Neural progenitor cell (in vitro differentiated cells): ENCODE data around the gene NPRL2.

Experiments
- EZH2phosphoT487 ChIP-seq: fragments of 200-600 bp; sonication (generic); IDR thresholded peaks from 2 replicates; pipeline ENCODE4 v1.6.1; 2017; ENCODE audit warnings: antibody characterized with exemption
- TF ChIP-seq, protein P1 (sequence below): fragments of 200-600 bp; sonication (generic); IDR thresholded peaks from 2 replicates; pipeline ENCODE4 v1.5.1; 2017; ENCODE audit warnings: antibody characterized with exemption, mild to moderate bottlenecking

DNA sequence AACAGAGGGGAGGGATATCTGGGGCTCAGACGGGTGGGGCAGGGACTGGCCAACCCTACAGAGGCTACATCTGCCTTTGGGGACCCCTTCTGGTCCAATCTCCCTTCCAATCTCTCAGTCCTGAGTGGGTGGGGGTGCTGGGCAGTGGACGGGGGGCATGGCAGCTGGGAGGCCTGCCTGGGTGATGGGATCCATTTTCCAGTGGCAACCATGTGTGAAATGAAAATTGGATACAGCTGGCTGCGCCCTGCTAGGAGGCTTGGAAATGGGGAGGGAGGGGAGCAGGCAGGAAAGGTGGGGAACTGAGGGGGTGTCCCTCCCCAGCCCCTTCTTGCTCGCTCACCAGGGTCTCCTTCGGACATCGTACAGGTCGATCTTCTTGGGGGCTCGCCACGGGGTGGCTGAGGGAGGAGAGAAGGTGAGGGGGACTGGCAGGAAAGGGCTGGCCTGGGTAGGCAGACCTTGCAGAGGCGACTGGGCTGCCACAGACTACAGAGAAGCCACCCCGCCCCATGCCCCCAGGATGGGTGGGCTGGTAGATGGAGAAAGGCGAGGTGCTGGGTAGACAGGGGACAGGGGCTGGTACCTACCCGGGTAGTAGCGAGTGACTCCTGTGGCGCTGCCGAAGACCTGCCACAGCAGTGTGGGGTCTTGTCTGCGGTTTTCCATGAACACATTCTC is 30.0 kb upstream of the NPRL2 start:
- no peak for TF ChIP-seq EZH2phosphoT487
- TF ChIP-seq, protein P1, sequence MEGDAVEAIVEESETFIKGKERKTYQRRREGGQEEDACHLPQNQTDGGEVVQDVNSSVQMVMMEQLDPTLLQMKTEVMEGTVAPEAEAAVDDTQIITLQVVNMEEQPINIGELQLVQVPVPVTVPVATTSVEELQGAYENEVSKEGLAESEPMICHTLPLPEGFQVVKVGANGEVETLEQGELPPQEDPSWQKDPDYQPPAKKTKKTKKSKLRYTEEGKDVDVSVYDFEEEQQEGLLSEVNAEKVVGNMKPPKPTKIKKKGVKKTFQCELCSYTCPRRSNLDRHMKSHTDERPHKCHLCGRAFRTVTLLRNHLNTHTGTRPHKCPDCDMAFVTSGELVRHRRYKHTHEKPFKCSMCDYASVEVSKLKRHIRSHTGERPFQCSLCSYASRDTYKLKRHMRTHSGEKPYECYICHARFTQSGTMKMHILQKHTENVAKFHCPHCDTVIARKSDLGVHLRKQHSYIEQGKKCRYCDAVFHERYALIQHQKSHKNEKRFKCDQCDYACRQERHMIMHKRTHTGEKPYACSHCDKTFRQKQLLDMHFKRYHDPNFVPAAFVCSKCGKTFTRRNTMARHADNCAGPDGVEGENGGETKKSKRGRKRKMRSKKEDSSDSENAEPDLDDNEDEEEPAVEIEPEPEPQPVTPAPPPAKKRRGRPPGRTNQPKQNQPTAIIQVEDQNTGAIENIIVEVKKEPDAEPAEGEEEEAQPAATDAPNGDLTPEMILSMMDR: no peak
